ENCODE data around the gene ESRRA. TPM values are rescaled to one million over a fixed set of nuclear protein-coding genes. Genes with fewer than 3 reads are reported as not detected.

Gene ESRRA
- total RNA-seq, 2 experiments from 2014 or later, result 32.8 to 35.6 TPM

- ChIA-PET CTCF (interaction anchor here (1.0 to 1.1 kb wide), 2 partner anchors 28 to 73 kb away, joined by 3 to 4 read pairs; no protein-coding TSS in a partner anchor), POLR2A (no interaction called here)
- intact Hi-C loops (cut with micrococcal nuclease), result no loop called here
- no peak for DNase-seq
- Mint-ChIP-seq H3K36me3 (peaks cover 12% of the 10 kb centered on the region), H3K4me3 (no peak overlapping the region), H3K27me3 (no peaks in the 10 kb centered on the region), H3K9me3 (no peaks in the 10 kb centered on the region), H3K4me1 (ENCODE audit: low read depth) (peaks cover 2% of the 10 kb centered on the region), H3K27ac (no peak overlapping the region)
Observed at GRCh38 chr11:64276653-64277431, 28.5 kb upstream of the ESRRA start.

DNA sequence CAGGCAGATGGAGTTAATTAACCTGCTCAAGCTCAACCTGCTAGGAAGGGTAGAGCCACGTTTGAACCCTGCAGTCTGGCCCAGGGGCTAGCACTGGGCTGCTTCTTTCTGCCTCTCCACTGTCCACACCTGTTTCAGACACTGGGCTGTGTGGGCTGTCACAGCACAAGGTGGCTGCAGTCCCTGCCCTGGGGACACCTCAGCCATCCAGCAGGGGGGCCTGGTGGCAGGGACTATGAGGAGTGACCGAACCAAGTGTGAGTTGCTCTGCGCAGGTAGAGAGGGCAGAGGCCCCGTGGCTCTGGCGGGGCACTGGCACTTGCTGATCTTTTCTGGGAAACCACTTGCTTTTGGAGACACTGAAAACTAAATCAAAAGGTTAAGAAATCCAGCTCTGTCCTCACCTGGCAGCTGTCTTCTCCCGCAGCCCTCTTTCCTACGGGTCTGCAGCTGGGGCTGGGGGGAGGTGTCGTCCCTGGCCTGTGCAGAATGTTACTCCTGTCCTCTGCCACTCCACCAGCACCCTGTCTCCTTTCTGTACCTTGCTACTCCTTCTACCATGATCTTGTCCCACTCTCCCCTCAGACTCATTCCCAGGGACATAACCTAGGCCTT, 26.6 kb upstream of the ESRRA start:
- ChIA-PET CTCF (interaction anchor here (1.1 kb wide), 1 partner anchor 26 kb away, joined by 3 read pairs; no protein-coding TSS in a partner anchor), POLR2A (interaction anchor here (1.2 kb wide), 1 partner anchor 9 kb away, joined by 3 read pairs; no protein-coding TSS in a partner anchor)
- H3K27ac Mint-ChIP-seq, result no peak overlapping the region
- no peak for DNase-seq
- H3K9me3 Mint-ChIP-seq, result no peaks in the 10 kb centered on the region
- H3K4me3 Mint-ChIP-seq, result no peak overlapping the region
- peaks cover 12% of the 10 kb centered on the region for H3K36me3 Mint-ChIP-seq
- H3K4me1 Mint-ChIP-seq (ENCODE audit: low read depth), result peaks cover 6% of the 10 kb centered on the region
- intact Hi-C loops (cut with micrococcal nuclease), result no loop called here
- H3K27me3 Mint-ChIP-seq, result no peaks in the 10 kb centered on the region

DNA sequence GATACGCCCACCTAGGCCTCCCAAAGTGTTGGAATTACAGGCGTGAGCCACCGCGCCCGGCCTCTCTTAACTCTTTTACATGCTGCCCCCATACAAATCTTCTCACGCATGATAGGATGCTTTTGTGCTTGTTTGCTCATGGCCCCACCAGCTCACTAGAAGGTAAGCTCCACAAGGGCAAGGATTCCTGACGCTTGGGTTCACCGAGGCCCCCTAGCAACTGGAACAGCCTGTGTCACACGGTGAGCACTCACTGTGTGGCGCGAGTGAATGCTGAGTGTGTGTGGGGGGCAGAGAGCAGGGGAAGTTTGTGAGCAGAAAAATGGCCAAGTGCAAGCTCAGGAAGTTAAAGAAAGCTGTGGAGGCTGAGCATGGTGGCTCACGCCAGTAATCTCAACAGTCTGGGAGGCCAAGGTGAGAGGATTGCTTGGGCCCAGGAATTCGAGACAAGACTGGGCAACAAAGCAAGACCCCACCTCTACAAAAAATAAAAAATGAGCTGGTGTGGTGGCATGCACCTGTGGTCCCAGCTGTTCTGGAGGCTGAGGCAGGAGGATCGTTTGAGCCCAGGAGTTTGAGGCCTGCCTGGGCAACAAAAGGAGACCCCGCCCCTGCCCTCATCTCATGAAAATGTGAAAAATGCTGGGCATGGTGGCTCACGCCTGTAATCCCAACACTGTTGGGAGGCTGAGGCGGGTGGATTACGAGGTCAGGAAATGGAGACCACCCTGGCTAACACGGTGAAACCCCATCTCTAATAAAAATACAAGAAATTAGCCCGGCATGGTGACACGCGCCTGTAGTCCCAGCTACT, 23.2 kb upstream of the ESRRA start:
- ChIA-PET CTCF (interaction anchor here (1.2 to 4.6 kb wide), 2 partner anchors 11 to 20 kb away, joined by 6 to 61 read pairs; partner anchors contain the start of gene CATSPERZ), POLR2A (interaction anchor here (0.7 to 1.0 kb wide), 3 partner anchors 11 to 74 kb away, joined by 3 to 4 read pairs (median 3); partner anchors contain the start of gene FKBP2)
- Mint-ChIP-seq H3K27ac (no peak overlapping the region), H3K27me3 (no peaks in the 10 kb centered on the region), H3K4me1 (ENCODE audit: low read depth) (peaks cover 14% of the 10 kb centered on the region), H3K9me3 (no peaks in the 10 kb centered on the region), H3K4me3 (no peak overlapping the region), H3K36me3 (peaks cover 9% of the 10 kb centered on the region)
- intact Hi-C loops (cut with micrococcal nuclease), result no loop called here
- no peak for DNase-seq

GRCh38 chr11:64283092-64283491, 22.2 kb upstream of the ESRRA start:
- ChIA-PET CTCF (interaction anchor here (1.0 to 4.6 kb wide), 4 partner anchors 20 to 79 kb away, joined by 3 to 61 read pairs (median 6); partner anchors contain the start of genes CATSPERZ and PLCB3), POLR2A (interaction anchor here (0.8 to 4.0 kb wide), 3 partner anchors 12 to 14 kb away, joined by 3 to 33 read pairs (median 4); no protein-coding TSS in a partner anchor)
- Mint-ChIP-seq H3K36me3 (peaks cover 9% of the 10 kb centered on the region), H3K4me1 (ENCODE audit: low read depth) (peaks cover 14% of the 10 kb centered on the region), H3K4me3 (no peak overlapping the region), H3K9me3 (no peaks in the 10 kb centered on the region), H3K27me3 (no peaks in the 10 kb centered on the region), H3K27ac (no peak overlapping the region)
- intact Hi-C loops (cut with micrococcal nuclease), result no loop called here
- no peak for DNase-seq

DNA sequence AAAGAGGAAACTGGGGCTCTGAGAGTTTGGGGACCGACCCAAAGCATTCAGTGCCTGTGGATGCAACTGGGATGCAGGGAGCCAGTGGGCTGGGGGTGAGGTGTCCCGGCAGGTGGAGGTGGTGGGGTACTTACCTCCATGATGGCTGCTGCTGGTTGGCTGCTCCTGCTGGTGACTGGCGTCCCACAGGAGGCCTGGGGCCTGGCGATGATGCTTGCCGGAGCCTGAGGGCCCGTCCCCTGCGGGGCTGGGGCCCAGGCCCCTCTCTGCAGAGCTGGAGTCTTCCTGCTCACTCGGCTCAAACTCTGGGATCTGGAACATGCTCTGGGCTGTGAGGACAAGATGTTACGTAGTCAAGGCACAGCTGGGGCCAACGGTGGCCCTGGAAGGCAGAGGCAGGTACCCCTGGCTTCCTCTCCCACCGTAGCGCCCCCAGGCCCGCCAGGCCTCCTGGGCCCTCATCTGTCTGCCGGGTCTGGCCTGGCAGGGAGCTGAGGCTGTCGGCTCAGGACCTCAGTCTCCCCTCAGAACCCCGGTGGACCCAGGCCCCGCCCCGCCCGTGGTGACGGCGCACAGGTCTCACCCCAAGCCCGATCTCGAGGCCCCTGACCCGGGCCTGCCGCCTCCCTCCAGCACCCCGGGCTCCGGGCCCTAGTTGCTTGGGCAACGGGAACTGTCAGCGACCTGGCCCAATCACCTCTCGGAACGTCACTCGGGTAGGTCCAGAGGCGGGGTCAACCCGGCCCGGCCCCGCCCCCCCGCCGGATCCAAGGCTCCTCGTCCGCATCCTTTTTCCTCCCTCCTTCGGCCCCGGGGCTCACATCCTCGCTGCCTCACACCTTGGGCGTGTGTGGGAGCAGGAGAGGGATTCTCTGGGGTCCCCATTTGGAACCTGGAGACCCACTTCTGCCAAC, 21.0 kb upstream of the ESRRA start, which contains the start of gene BAD:
TSS of gene BAD (minus strand) at position 618 of the 914 bp plus-strand sequence. CDS start at position 321, 297 bp downstream.
- peak; percentile 96 for DNase-seq
- POLR2A ChIA-PET, result interaction anchor here (0.6 to 4.0 kb wide), 13 partner anchors 9 to 80 kb away, joined by 3 to 33 read pairs (median 4); partner anchors contain the start of genes ESRRA, FERMT3, FKBP2 and NUDT22
- peaks cover 4% of the 10 kb centered on the region for H3K36me3 Mint-ChIP-seq
- peaks cover 14% of the 10 kb centered on the region for H3K4me1 Mint-ChIP-seq (ENCODE audit: low read depth)
- peak within 1 kb of the TSS; percentile 83 for H3K4me3 Mint-ChIP-seq
- intact Hi-C loops (cut with micrococcal nuclease), result loop anchor here (2.0 kb wide), 1 partner anchor 44 kb away; the partner anchor contains the start of gene FKBP2
- H3K27me3 Mint-ChIP-seq, result no peaks in the 10 kb centered on the region
- no peaks in the 10 kb centered on the region for H3K9me3 Mint-ChIP-seq
- CTCF ChIA-PET, result interaction anchor here (0.6 to 4.6 kb wide), 13 partner anchors 10 to 1409 kb away, joined by 3 to 61 read pairs (median 3); partner anchors contain the start of genes CATSPERZ, FERMT3, FKBP2 and PLCB3
- peak within 1 kb of the TSS; percentile 91 for H3K27ac Mint-ChIP-seq

GRCh38 chr11:64284962-64285884, 20.1 kb upstream of the ESRRA start, which contains the start of gene GPR137:
Gene GPR137, plus strand, starts transcription at chr11:64285848. Its CDS starts 677 bp downstream, at chr11:64286525.
- intact Hi-C loops (cut with micrococcal nuclease), result loop anchor here (1.0 to 2.0 kb wide), 3 partner anchors 15 to 44 kb away; partner anchors contain the start of genes ESRRA and FKBP2

DNA sequence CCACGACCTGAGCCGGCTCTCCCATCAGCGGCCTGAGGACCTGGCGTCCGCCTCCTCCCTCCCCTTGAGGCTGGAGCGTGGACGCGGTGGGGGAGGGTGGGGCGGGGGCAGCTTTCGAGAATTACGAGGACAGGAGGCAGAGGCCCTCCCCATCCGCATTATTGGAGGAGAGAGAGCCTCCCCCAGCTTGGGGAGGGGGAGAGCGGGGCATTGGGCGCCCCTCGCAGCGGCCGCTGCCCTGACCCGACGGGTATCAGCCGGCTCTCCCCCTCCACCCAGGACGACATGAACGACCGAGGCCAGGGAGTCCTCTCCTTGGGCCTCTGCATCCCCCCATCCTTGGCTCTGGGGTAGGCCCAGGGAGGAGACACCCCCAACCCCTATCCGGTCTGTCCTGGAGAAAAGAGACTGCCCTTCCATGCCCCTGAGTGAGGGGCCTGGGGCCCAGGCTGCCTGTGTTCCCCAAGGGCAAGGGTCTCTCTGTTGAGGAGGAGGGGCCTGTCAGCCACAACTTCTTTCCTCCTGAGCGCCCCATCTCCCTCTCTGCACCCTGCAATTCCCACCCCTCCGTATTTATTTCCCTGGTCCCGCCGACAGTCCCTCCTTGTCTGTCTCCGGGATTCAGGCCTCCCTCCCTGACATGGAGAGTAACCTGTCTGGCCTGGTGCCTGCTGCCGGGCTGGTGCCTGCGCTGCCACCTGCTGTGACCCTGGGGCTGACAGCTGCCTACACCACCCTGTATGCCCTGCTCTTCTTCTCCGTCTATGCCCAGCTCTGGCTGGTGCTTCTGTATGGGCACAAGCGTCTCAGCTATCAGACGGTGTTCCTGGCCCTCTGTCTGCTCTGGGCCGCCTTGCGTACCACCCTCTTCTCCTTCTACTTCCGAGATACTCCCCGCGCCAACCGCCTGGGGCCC, 19.2 kb upstream of the ESRRA start:
- Mint-ChIP-seq H3K27me3 (peaks cover 10% of the 10 kb centered on the region), H3K4me1 (ENCODE audit: low read depth) (peaks cover 18% of the 10 kb centered on the region), H3K9me3 (no peaks in the 10 kb centered on the region), H3K4me3 (peak overlapping the region; percentile 78), H3K36me3 (peaks cover 4% of the 10 kb centered on the region), H3K27ac (peak overlapping the region; percentile 67)
- intact Hi-C loops (cut with micrococcal nuclease), result loop anchor here (1.0 to 2.0 kb wide), 3 partner anchors 16 to 45 kb away; partner anchors contain the start of genes ESRRA and FKBP2
- CTCF ChIA-PET, result interaction anchor here (1.2 to 4.6 kb wide), 3 partner anchors 16 to 45 kb away, joined by 3 to 61 read pairs (median 4); partner anchors contain the start of genes CATSPERZ and FKBP2
- peak; percentile 54 for DNase-seq
- POLR2A ChIA-PET, result interaction anchor here (1.5 to 4.0 kb wide), 3 partner anchors 15 to 40 kb away, joined by 6 to 33 read pairs (median 8); partner anchors contain the start of gene PPP1R14B

More at GRCh38 chr11:64284962-64285884, 20.1 kb upstream of the ESRRA start, which contains the start of gene GPR137:
- Mint-ChIP-seq H3K9me3 (no peaks in the 10 kb centered on the region), H3K36me3 (peaks cover 4% of the 10 kb centered on the region), H3K27ac (peak within 1 kb of the TSS; percentile 91), H3K4me3 (peak within 1 kb of the TSS; percentile 83), H3K4me1 (ENCODE audit: low read depth) (peaks cover 14% of the 10 kb centered on the region), H3K27me3 (peaks cover under 1% of the 10 kb centered on the region)
- ChIA-PET CTCF (interaction anchor here (0.6 to 4.6 kb wide), 10 partner anchors 13 to 81 kb away, joined by 3 to 61 read pairs (median 4); partner anchors contain the start of genes CATSPERZ, FERMT3, FKBP2 and PLCB3), POLR2A (interaction anchor here (0.6 to 4.0 kb wide), 11 partner anchors 10 to 81 kb away, joined by 3 to 33 read pairs (median 4); partner anchors contain the start of genes ESRRA, FERMT3, FKBP2 and NUDT22)
- DNase-seq, result peak; percentile 91

GRCh38 chr11:64286801-64287159, 18.5 kb upstream of the ESRRA start:
- POLR2A ChIA-PET, result interaction anchor here (4.0 kb wide), 1 partner anchor 16 kb away, joined by 33 read pairs; no protein-coding TSS in a partner anchor
- Mint-ChIP-seq H3K9me3 (no peaks in the 10 kb centered on the region), H3K4me1 (ENCODE audit: low read depth) (peaks cover 18% of the 10 kb centered on the region), H3K27me3 (peaks cover 10% of the 10 kb centered on the region), H3K4me3 (peak overlapping the region; percentile 78), H3K36me3 (no peaks in the 10 kb centered on the region), H3K27ac (no peak overlapping the region)
- no peak for DNase-seq
- CTCF ChIA-PET, result no interaction called here
- intact Hi-C loops (cut with micrococcal nuclease), result no loop called here

All from activated CD4-positive, alpha-beta memory T cell treated with anti-CD3 and anti-CD28 coated beads for 36 hours (primary cell).